Osteocyte (in vitro differentiated cells): ENCODE data around the gene LPAR3. TPM values are rescaled to one million over a fixed set of nuclear protein-coding genes. Genes with fewer than 3 reads are reported as not detected.

Experiments
- DNase-seq: peaks from one replicate; pipeline ENCODE4 v3.0.0; 2021; ENCODE audit warnings: mixed read lengths; ENCODE audit not compliant: unreplicated experiment; ENCODE audit errors: extremely low spot score
- H3K27ac Mint-ChIP-seq: one replicate; pipeline ENCODE4 v1.8.0; 2021; ENCODE audit warnings: mild to moderate bottlenecking, mixed read lengths; ENCODE audit not compliant: unreplicated experiment
- H3K27me3 Mint-ChIP-seq: one replicate; pipeline ENCODE4 v1.8.0; 2021; ENCODE audit warnings: mixed read lengths; ENCODE audit not compliant: unreplicated experiment
- H3K36me3 Mint-ChIP-seq: one replicate; pipeline ENCODE4 v1.8.0; 2021; ENCODE audit warnings: mixed read lengths; ENCODE audit not compliant: unreplicated experiment
- H3K4me1 Mint-ChIP-seq: one replicate; pipeline ENCODE4 v1.8.0; 2021; ENCODE audit warnings: mixed read lengths; ENCODE audit not compliant: unreplicated experiment
- H3K4me3 Mint-ChIP-seq: one replicate; pipeline ENCODE4 v1.8.0; 2021; ENCODE audit warnings: mild to moderate bottlenecking, moderate library complexity, mixed read lengths; ENCODE audit not compliant: unreplicated experiment
- H3K9me3 Mint-ChIP-seq: one replicate; pipeline ENCODE4 v1.8.0; 2021; ENCODE audit warnings: mixed read lengths; ENCODE audit not compliant: unreplicated experiment
- total RNA-seq: library from RNA; stranded (reverse); gene quantifications from 2 replicates; pipeline ENCODE4 v1.2.1, GENCODE V29; 2021
- TF ChIP-seq, protein P1 (sequence below): fragments of 200-600 bp; sonication (generic); IDR thresholded peaks from 2 replicates; pipeline ENCODE4 v1.5.0; 2021; ENCODE audit warnings: antibody characterized with exemption, mild to moderate bottlenecking, moderate library complexity

LPAR3 gene
- total RNA-seq, 1 donor from 2014 or later = not detected

DNA sequence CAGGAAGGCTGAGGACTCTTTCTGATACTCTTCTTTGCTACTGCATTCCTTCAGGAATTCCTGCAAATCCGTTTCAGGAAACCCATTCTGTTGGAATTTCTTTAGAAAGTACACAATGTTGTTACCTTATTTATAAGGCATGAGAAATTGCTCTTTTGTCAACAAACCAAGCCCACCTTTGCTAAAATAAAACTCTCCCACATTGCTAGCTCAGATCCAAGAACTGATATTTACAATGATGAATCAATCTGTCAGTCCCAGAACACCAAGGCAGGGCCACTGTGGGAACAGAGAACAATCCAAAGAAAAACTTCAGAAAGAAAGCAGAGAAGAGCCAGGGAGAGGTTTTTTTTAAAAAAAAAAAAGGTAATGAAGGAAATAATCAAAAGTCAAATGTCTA lies 36.6 kb upstream of the LPAR3 start:
- no peak overlapping the region for H3K27ac Mint-ChIP-seq
- H3K4me1 Mint-ChIP-seq = no peaks in the 10 kb centered on the region
- TF ChIP-seq, protein P1, sequence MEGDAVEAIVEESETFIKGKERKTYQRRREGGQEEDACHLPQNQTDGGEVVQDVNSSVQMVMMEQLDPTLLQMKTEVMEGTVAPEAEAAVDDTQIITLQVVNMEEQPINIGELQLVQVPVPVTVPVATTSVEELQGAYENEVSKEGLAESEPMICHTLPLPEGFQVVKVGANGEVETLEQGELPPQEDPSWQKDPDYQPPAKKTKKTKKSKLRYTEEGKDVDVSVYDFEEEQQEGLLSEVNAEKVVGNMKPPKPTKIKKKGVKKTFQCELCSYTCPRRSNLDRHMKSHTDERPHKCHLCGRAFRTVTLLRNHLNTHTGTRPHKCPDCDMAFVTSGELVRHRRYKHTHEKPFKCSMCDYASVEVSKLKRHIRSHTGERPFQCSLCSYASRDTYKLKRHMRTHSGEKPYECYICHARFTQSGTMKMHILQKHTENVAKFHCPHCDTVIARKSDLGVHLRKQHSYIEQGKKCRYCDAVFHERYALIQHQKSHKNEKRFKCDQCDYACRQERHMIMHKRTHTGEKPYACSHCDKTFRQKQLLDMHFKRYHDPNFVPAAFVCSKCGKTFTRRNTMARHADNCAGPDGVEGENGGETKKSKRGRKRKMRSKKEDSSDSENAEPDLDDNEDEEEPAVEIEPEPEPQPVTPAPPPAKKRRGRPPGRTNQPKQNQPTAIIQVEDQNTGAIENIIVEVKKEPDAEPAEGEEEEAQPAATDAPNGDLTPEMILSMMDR = no peak
- no peaks in the 10 kb centered on the region for H3K36me3 Mint-ChIP-seq
- no peak overlapping the region for H3K4me3 Mint-ChIP-seq
- no peaks in the 10 kb centered on the region for H3K9me3 Mint-ChIP-seq
- no peak for DNase-seq
- peaks cover 68% of the 10 kb centered on the region for H3K27me3 Mint-ChIP-seq

DNA sequence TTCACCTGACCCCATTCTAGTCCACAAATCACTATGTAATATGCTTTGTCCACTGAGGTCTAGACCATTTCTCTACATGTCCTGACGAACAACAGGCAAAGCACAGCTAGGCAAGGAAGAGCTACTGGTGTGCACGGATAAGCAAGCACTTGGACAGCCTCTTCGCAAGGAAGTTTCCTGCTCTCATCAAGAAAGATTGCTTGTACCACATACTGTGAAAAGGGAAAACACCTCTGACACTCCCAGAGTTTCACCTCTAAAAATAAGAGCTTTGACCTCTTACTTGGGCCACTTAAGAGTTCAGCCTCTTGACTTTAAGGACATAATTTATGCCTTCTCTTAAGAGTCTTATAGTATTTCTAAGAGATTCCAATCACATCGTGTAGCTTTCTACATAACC lies 36.0 kb upstream of the LPAR3 start:
- Mint-ChIP-seq H3K27me3 (peaks cover 69% of the 10 kb centered on the region), H3K27ac (no peak overlapping the region), H3K9me3 (no peaks in the 10 kb centered on the region), H3K4me3 (no peak overlapping the region), H3K4me1 (no peaks in the 10 kb centered on the region), H3K36me3 (no peaks in the 10 kb centered on the region)
- TF ChIP-seq, protein P1 = no peak
- no peak for DNase-seq

DNA sequence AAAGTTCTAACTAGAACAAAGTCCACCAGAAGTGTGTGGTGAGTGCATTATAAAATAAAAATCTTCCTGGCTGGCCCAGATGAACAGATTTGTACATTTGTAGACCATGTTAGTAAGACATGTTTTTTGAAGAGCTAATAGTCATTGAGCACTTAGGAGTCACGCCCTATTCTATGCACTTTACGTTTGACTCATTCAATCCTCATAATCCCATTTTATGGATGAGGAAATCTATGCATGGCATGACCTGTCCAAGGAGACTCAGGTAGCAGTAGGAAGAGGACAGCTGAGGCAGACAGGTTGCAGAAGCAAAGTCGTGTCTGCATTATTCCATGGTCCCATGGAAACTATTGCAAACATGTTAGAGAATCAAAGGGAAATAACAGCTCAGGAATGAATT lies 30.3 kb upstream of the LPAR3 start:
- DNase-seq = no peak
- no peak overlapping the region for H3K4me3 Mint-ChIP-seq
- TF ChIP-seq, protein P1 = no peak
- no peaks in the 10 kb centered on the region for H3K36me3 Mint-ChIP-seq
- no peak overlapping the region for H3K27ac Mint-ChIP-seq
- peaks cover 56% of the 10 kb centered on the region for H3K27me3 Mint-ChIP-seq
- no peaks in the 10 kb centered on the region for H3K4me1 Mint-ChIP-seq
- no peaks in the 10 kb centered on the region for H3K9me3 Mint-ChIP-seq

DNA sequence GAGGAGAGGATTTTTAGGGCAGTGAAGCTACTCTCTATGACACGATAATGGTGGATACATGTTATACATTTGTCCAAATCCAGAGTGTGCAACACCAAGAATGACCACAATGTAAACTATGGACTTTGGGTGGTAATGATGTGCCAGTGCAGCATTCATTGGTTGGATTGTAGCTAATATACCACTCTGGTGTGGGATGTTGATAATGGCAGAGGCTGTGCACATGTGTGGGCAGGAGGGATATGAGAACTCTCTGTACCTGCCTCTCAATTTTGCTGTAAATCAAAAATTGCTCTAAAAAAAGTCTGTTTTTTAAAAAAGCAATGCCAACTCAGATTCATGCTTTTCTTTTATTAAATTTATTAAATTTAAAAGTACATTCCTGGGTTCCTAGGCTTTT lies 27.2 kb upstream of the LPAR3 start:
- no peak for DNase-seq
- peaks cover 51% of the 10 kb centered on the region for H3K27me3 Mint-ChIP-seq

DNA sequence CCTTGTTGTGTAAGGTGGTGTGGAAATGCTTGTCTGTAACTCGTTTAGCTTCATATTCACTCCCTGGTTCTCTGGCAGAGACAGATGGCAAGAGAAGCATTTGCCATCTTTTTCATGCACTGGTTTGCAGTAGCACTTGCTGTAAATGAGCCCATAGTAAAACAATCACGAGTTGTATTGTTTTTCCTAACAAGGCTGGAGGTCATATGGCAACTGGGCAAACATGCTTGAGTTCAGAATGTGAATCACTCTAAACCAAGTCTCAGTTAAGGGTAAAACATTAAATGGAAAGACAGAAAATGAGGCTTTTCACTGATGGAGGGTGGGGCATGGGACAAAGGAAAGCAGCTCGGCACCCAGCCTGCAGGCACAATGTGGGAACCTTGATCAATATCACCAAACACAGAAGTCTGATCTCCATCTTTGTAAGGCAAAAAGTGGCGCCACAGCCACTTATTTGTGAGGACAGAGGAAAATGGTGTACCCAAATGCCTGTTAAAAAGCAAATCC lies 26.5 kb upstream of the LPAR3 start:
- no peak overlapping the region for H3K4me3 Mint-ChIP-seq
- TF ChIP-seq, protein P1 = no peak
- H3K4me1 Mint-ChIP-seq = no peaks in the 10 kb centered on the region
- DNase-seq = no peak
- no peaks in the 10 kb centered on the region for H3K9me3 Mint-ChIP-seq
- H3K36me3 Mint-ChIP-seq = no peaks in the 10 kb centered on the region
- no peak overlapping the region for H3K27ac Mint-ChIP-seq
- H3K27me3 Mint-ChIP-seq = peaks cover 51% of the 10 kb centered on the region

More for the DNA sequence above, 27.2 kb upstream of the LPAR3 start:
- TF ChIP-seq, protein P1 = no peak
- Mint-ChIP-seq H3K9me3 (no peaks in the 10 kb centered on the region), H3K27ac (no peak overlapping the region), H3K4me1 (no peaks in the 10 kb centered on the region), H3K36me3 (no peaks in the 10 kb centered on the region), H3K4me3 (no peak overlapping the region)
